SU-DHL-6 (cell line): ENCODE results near the gene SLC6A11.

Experiments used
- H2AFZ ChIP-seq: fragments of 200-600 bp; sonication (generic); 2 replicates; pipeline ENCODE4 v1.6.1; 2014; ENCODE audit warnings: low read depth, mild to moderate bottlenecking, moderate library complexity, mixed read lengths, antibody characterized with exemption, low read length; ENCODE audit not compliant: severe bottlenecking
- H3F3A ChIP-seq: fragments of 200-600 bp; shearing (Covaris generic); 2 replicates; pipeline ENCODE4 v1.6.0; 2016; ENCODE audit warnings: antibody characterized with exemption, mild to moderate bottlenecking; ENCODE audit not compliant: insufficient read depth
- H3K27ac ChIP-seq: fragments of 200-600 bp; sonication (generic); 2 replicates; pipeline ENCODE4 v1.5.1; 2016; ENCODE audit warnings: low read depth, mild to moderate bottlenecking, low read length, moderate library complexity, mixed read lengths
- H3K27me3 ChIP-seq: fragments of 200-600 bp; sonication (generic), shearing (Covaris generic); 2 replicates; pipeline ENCODE4 v1.6.0; 2014; ENCODE audit warnings: mild to moderate bottlenecking, low read length
- H3K36me3 ChIP-seq: fragments of 200-600 bp; sonication (generic); 2 replicates; pipeline ENCODE4 v1.6.1; 2014; ENCODE audit warnings: mild to moderate bottlenecking, low read length, mixed read lengths
- H3K4me2 ChIP-seq: fragments of 300-600, 200-600 bp; shearing (Covaris generic), sonication (generic); 2 replicates; pipeline ENCODE4 v1.6.0; 2014; ENCODE audit warnings: low read length, low read depth, mild to moderate bottlenecking; ENCODE audit not compliant: poor library complexity, severe bottlenecking
- H3K4me3 ChIP-seq: fragments of 200-600 bp; sonication (generic); 2 replicates; pipeline ENCODE4 v1.5.1; 2014; ENCODE audit warnings: antibody characterized with exemption, low read length, mild to moderate bottlenecking, mixed read lengths; ENCODE audit not compliant: insufficient read depth, poor library complexity, severe bottlenecking
- H3K79me2 ChIP-seq: fragments of 200-600 bp; sonication (generic); 2 replicates; pipeline ENCODE4 v1.6.1; 2014; ENCODE audit warnings: mild to moderate bottlenecking, low read length, moderate library complexity; ENCODE audit not compliant: insufficient read depth
- H3K9ac ChIP-seq: fragments of 200-600 bp; sonication (generic); 2 replicates; pipeline ENCODE4 v1.7.0; 2014; ENCODE audit warnings: mild to moderate bottlenecking, low read length
- H3K9me2 ChIP-seq: fragments of 200-600 bp; sonication (generic); replicated peaks from 2 replicates; pipeline ENCODE4 v1.6.1; 2014; ENCODE audit warnings: low read length; ENCODE audit not compliant: insufficient read depth
- H3K9me3 ChIP-seq: fragments of 200-600 bp; sonication (generic); 2 replicates; pipeline ENCODE4 v1.6.1; 2014; ENCODE audit warnings: low read length, mixed read lengths; ENCODE audit not compliant: insufficient read depth
- H4K20me1 ChIP-seq: fragments of 200-600 bp; sonication (generic); 2 replicates; pipeline ENCODE4 v1.6.1; 2014; ENCODE audit warnings: low read depth, mild to moderate bottlenecking, antibody characterized with exemption, low read length, moderate library complexity, mixed read lengths
- CTCF ChIP-seq: fragments of 200-600 bp; sonication (generic); IDR thresholded peaks from one replicate; pipeline ENCODE4 v1.5.1; 2017; ENCODE audit warnings: antibody characterized with exemption, mild to moderate bottlenecking, low read length, moderate library complexity; ENCODE audit not compliant: insufficient read depth, poor library complexity, severe bottlenecking
- EZH2phosphoT487 ChIP-seq: fragments of 200-600 bp; sonication (generic), shearing (Covaris generic); conservative IDR thresholded peaks from 2 replicates; pipeline ENCODE4 v1.6.1; 2018; ENCODE audit warnings: mild to moderate bottlenecking, antibody characterized with exemption, low read length, moderate library complexity, mixed read lengths

Gene SLC6A11

DNA sequence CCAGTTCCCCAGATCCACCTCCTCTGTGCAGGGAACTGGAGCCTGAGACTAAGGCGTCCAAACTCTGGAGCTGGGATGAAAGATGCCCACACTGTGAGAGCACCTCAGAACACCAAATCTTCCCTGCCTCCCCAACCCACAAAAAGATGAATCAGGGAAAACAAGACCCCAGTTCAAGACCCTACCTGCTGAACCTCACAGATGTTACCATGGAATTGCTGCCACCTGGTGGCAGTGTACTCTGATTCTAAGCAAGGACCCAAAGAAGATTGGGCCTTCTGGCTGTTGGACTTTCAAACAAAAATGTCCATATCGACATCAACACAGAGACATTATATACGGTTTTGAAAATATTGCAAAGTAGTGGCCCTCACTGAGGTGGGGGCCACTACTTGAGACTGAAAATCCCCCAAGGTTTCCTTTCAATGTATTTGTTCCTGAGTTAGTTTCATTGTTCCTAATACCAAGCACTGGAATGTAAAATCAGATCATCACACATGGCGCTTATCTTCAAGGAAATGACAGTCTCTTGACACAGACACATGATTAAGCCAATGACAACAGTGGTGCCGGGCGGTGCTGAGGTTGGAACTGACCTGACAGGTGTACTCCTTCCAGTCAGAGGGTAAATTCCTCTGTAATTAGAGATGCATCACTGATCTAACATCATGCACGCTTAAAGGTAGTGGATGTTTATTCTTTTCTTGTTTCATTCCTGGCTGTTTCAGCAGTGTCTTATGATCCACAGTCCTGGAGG lies 67.6 kb downstream of the SLC6A11 start:
- Histone ChIP-seq H3K27ac (no peak overlapping the region), H3K9me3 (no peaks in the 10 kb centered on the region), H3K9me2 (no peaks in the 10 kb centered on the region), H3K27me3 (no peaks in the 10 kb centered on the region), H4K20me1 (no peaks in the 10 kb centered on the region), H3K36me3 (no peaks in the 10 kb centered on the region), H3K4me2 (no peak overlapping the region), H3F3A (no peaks in the 10 kb centered on the region), H3K4me3 (no peak overlapping the region), H2AFZ (no peak overlapping the region), H3K79me2 (no peaks in the 10 kb centered on the region), H3K9ac (no peak overlapping the region)
- TF ChIP-seq CTCF: peak; percentile 27
- TF ChIP-seq EZH2phosphoT487: no peak

DNA sequence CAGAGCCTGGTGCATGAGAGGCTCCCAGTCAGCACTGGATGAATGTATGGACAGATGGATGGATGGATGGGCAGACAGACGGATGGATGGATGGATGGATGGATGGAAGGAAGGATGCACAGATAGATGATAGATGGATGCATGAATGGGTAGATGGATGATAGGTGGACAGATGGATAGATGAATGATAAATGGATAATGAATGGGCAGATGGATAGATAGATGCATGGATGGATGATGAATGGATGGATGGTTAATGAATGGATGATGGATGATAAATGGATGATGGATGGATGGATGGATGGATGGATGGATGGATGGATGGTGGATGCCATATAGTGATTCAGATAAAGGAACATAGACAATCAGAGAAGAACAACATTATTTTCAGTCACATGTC lies 71.0 kb downstream of the SLC6A11 start:
- no peak for TF ChIP-seq CTCF
- no peak for TF ChIP-seq EZH2phosphoT487
- Histone ChIP-seq H3K27ac (no peak overlapping the region), H3K9me2 (no peaks in the 10 kb centered on the region), H4K20me1 (no peaks in the 10 kb centered on the region), H3K36me3 (no peaks in the 10 kb centered on the region), H3K9me3 (peaks cover 18% of the 10 kb centered on the region; the same call in 1 of the 2 replicates), H3K27me3 (no peaks in the 10 kb centered on the region), H3K4me3 (no peak overlapping the region), H3K79me2 (no peaks in the 10 kb centered on the region), H3K9ac (no peak overlapping the region), H3F3A (no peaks in the 10 kb centered on the region), H2AFZ (no peak overlapping the region), H3K4me2 (no peak overlapping the region)

- Histone ChIP-seq H3K4me2 (no peak overlapping the region), H3K4me3 (no peak overlapping the region), H3K27me3 (no peaks in the 10 kb centered on the region), H3K9me3 (peaks cover 18% of the 10 kb centered on the region; the same call in 1 of the 2 replicates), H3K9ac (no peak overlapping the region), H3K27ac (no peak overlapping the region), H4K20me1 (no peaks in the 10 kb centered on the region), H2AFZ (no peak overlapping the region), H3K79me2 (no peaks in the 10 kb centered on the region), H3F3A (no peaks in the 10 kb centered on the region), H3K9me2 (no peaks in the 10 kb centered on the region), H3K36me3 (no peaks in the 10 kb centered on the region)
- TF ChIP-seq EZH2phosphoT487: no peak
- TF ChIP-seq CTCF: no peak
Observed at GRCh38 chr3:10888518-10889090, 72.6 kb downstream of the SLC6A11 start.
